HUDEP-2 (cell line): Measurements from ENCODE around the gene LY86.
A peak's percentile ranks its signal among the peaks of the same experiment; 100 is the strongest.
"Not testable (repeated sequence)": the region's sequence is repeated elsewhere in the genome, so short reads cannot be mapped to it uniquely, and the experiment has no call there.

Source experiments
- DNase-seq, 76 experiments: peaks; one replicate each; lab custom pipeline; 2025; ENCODE audit not compliant: unreplicated experiment in 76 of 76; lab: John Stamatoyannopoulos, UW

LY86 gene

GRCh38 chr6:6648692-6649343 is 60.3 kb downstream of the LY86 start:
- DNase-seq: no peak

- no peak for DNase-seq
Measured at GRCh38 chr6:6649824-6650349, 61.4 kb downstream of the LY86 start.

GRCh38 chr6:6650839-6651238 is 62.3 kb downstream of the LY86 start:
- no peak for DNase-seq

GRCh38 chr6:6651335-6651734 is 62.8 kb downstream of the LY86 start:
- no peak for DNase-seq

DNA sequence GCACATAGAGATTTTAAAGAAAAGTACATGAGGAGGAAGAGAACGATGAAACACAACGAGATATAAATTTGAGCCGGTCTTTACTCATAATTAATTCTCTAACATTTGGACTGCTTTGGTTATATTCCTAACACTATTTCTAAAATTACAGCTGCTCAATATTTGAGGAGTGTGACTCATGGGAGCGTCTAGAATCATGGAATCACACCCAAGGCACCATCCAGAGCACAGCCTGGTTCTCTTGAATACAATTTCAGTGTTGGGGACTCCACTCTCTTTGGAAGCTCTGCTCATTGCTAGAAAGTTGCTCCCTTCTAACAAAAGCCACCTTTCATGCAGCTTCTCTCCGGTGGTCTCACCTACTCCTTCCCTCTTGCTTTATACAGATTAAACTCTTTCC is 64.4 kb downstream of the LY86 start:
- DNase-seq: no peak

- DNase-seq: no peak
Measured at GRCh38 chr6:6654599-6655575, 66.4 kb downstream of the LY86 start.

- DNase-seq: no peak
Measured at GRCh38 chr6:6655805-6656251, 67.3 kb downstream of the LY86 start.

DNA sequence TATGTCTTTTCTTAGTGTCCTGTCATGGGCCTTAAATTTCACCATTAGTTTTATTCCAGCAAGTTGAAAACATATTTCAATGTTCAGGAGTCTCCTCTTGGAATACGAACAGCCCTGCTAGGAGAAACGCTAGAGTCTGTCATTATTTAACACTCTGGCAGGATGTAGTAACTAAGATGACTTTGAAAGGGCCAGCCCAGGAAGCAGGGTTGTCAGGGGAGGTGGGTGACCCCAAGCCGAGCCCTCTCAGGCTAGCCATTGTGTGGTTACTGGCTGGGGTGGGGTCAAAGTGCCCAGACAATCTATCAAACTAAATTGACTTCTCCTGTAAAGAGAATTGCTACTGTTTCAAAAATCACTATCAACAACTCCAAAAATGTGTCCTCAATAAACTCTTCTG is 67.8 kb downstream of the LY86 start:
- DNase-seq: no peak

- no peak for DNase-seq
Measured at GRCh38 chr6:6657085-6657819, 68.7 kb downstream of the LY86 start.

DNA sequence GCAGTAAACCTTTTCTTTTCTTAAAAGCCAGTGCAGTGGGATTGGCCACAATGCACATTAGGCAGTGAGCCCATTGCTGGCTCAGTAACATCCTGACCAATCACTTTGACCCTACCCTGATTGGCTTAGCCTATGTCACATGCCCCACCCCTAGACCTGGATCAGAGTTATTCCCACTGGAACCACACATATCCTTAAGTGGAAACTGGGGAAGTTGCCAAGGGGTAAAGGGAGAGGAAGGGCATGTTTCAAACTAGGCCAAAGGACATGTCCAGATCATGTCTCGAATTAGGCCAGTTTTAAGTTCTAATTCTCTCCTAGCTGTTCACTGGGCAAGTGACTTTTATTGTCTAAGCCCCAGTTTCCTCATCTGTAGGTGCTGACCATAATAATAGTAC is 69.3 kb downstream of the LY86 start:
- no peak for DNase-seq

GRCh38 chr6:6659600-6660327 is 71.2 kb downstream of the LY86 start:
- no peak for DNase-seq

- DNase-seq: no peak
Measured at GRCh38 chr6:6660339-6661045, 72.0 kb downstream of the LY86 start.

DNA sequence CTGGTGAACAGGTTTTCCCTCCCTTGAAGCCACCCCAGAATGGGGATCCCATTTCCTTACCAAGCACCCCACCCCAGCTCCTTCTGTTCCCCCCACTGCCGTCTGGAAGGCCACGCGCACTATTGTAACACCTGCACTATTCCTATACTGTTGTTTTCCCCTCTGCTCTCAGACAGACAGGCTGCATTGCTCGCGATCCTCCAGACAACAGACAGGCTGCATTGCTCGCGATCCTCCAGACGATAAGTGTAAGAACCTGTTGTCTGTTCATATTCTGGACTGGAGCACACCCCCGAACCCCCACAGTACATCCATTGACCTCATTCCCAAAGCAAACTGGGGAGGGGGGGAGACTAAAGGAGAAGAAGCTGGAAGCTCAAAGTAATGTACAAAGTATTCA is 72.7 kb downstream of the LY86 start:
- DNase-seq: no peak

- peak in 26 of 76 experiments; percentile 12 to 61 (median 34) for DNase-seq
Measured at GRCh38 chr6:6661684-6662083, 73.2 kb downstream of the LY86 start.

- no peak for DNase-seq
Measured at GRCh38 chr6:6663421-6664135, 75.1 kb downstream of the LY86 start.

GRCh38 chr6:6665555-6666243 is 77.2 kb downstream of the LY86 start:
- DNase-seq: no peak

DNA sequence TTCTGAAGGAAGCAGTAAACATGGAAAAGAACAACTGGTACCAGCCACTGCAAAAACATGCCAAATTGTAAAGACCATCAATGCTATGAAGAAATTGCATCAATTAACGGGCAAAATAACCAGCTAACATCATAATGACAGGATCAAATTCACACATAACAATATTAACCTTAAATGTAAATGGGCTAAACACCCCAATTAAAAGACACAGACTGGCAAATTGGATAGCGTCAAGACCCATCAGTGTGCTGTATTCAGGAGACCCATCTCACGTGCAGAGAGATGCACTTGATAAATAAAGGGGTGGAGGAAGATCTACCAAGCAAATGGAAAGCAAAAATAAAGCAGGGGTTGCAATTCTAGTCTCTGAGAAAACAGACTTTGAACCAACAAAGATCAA is 81.6 kb downstream of the LY86 start:
- not testable (repeated sequence) for DNase-seq

GRCh38 chr6:6674872-6675271 is 86.4 kb downstream of the LY86 start:
- DNase-seq: peak in 5 of 76 experiments; percentile 26 to 40 (median 32)
